ENCODE data around the gene GHITM. TPM values are rescaled to one million over a fixed set of nuclear protein-coding genes. Genes with fewer than 3 reads are reported as not detected.

The GHITM gene
- total RNA-seq, 1 donor from 2014 or later: 77.2 TPM

GRCh38 chr10:84172467-84173356, 33.4 kb downstream of the GHITM start:
- Histone ChIP-seq H3K4me3 (no peak overlapping the region), H3K9me3 (no peaks in the 10 kb centered on the region), H3K27ac (no peak overlapping the region), H3K27me3 (no peaks in the 10 kb centered on the region), H3K36me3 (no peaks in the 10 kb centered on the region), H3K4me1 (no peaks in the 10 kb centered on the region)
- TF ChIP-seq CTCF (IDR thresholded peaks at IDR 0.05): no peak
- intact Hi-C loops (cut with DNase I): no loop called here
- no peak for DNase-seq (ENCODE audit: low spot score in 2 of 2)

GRCh38 chr10:84173501-84173929, 34.2 kb downstream of the GHITM start, which contains the start of gene GPR15LG:
Gene GPR15LG, plus strand, starts transcription at chr10:84173801. Its CDS starts 51 bp downstream, at chr10:84173852.
- intact Hi-C loops (cut with DNase I): no loop called here
- no peak within 1 kb of the TSS for H3K27ac ChIP-seq

GRCh38 chr10:84175436-84175835, 36.1 kb downstream of the GHITM start:
- Histone ChIP-seq H3K27me3 (no peaks in the 10 kb centered on the region), H3K4me3 (no peak overlapping the region), H3K4me1 (no peaks in the 10 kb centered on the region), H3K9me3 (no peaks in the 10 kb centered on the region), H3K36me3 (no peaks in the 10 kb centered on the region), H3K27ac (no peak overlapping the region)
- intact Hi-C loops (cut with DNase I): no loop called here
- no peak for TF ChIP-seq CTCF (IDR thresholded peaks at IDR 0.05)
- no peak for DNase-seq (ENCODE audit: low spot score in 2 of 2)

More at GRCh38 chr10:84173501-84173929, 34.2 kb downstream of the GHITM start, which contains the start of gene GPR15LG:
- no peaks in the 10 kb centered on the region for H3K27me3 ChIP-seq
- no peaks in the 10 kb centered on the region for H3K9me3 ChIP-seq
- DNase-seq (ENCODE audit: low spot score in 2 of 2): no peak
- no peak within 1 kb of the TSS for H3K4me3 ChIP-seq
- no peaks in the 10 kb centered on the region for H3K4me1 ChIP-seq
- no peaks in the 10 kb centered on the region for H3K36me3 ChIP-seq
- no peak for TF ChIP-seq CTCF (IDR thresholded peaks at IDR 0.05)

- H3K4me3 ChIP-seq: no peak overlapping the region
- H3K9me3 ChIP-seq: no peaks in the 10 kb centered on the region
- intact Hi-C loops (cut with DNase I): no loop called here
- DNase-seq (ENCODE audit: low spot score in 2 of 2): no peak
- H3K27me3 ChIP-seq: no peaks in the 10 kb centered on the region
- TF ChIP-seq CTCF (IDR thresholded peaks at IDR 0.05): no peak
- H3K27ac ChIP-seq: no peak overlapping the region
- H3K36me3 ChIP-seq: no peaks in the 10 kb centered on the region
- no peaks in the 10 kb centered on the region for H3K4me1 ChIP-seq
Measured at GRCh38 chr10:84176351-84176750, 37.0 kb downstream of the GHITM start.

GRCh38 chr10:84176836-84177474, 37.6 kb downstream of the GHITM start:
- Histone ChIP-seq H3K27me3 (no peaks in the 10 kb centered on the region), H3K9me3 (no peaks in the 10 kb centered on the region), H3K36me3 (no peaks in the 10 kb centered on the region), H3K4me3 (no peak overlapping the region), H3K4me1 (no peaks in the 10 kb centered on the region), H3K27ac (no peak overlapping the region)
- no peak for TF ChIP-seq CTCF (IDR thresholded peaks at IDR 0.05)
- intact Hi-C loops (cut with DNase I): no loop called here
- DNase-seq (ENCODE audit: low spot score in 2 of 2): no peak

Data from ascending aorta (tissue), 2 donors.